HCT116 (cell line): ENCODE results near the gene KRT36. TPM values are rescaled to one million over a fixed set of nuclear protein-coding genes. Genes with fewer than 3 reads are reported as not detected.

Experiments used
- ATAC-seq: fragments of 200-7000 bp; cut with Tn5 transposase; 2 replicates; pipeline ENCODE4 v1.9.1; 2020; ENCODE audit warnings: mild to moderate bottlenecking, moderate library complexity
- BruUV-seq: library from RNA; stranded (reverse); fragments of 400-500 nt; replicated peaks from 2 replicates; lab custom pipeline; 2021; lab: Mats Ljungman, UMichigan
- CTCF ChIA-PET: fragments of 300-600 bp; sonication (Branson Sonifier 250); formaldehyde crosslinking; loops from one replicate; lab custom pipeline; 2021; ENCODE audit warnings: antibody characterized with exemption; lab: Charles Lee
- POLR2A ChIA-PET: fragments of 300-600, 350-600 bp; sonication (Branson Sonifier 250); formaldehyde crosslinking; loops from one replicate; lab custom pipeline; 2021; ENCODE audit warnings: antibody characterized with exemption; lab: Charles Lee
- RAD21 ChIA-PET, 2 experiments: fragments of 300-600 bp; sonication (Branson Sonifier 250); formaldehyde crosslinking; loops; one replicate each; lab custom pipeline; 2023; ENCODE audit warnings: low total read pairs in 2 of 2; ENCODE audit not compliant: uncharacterized antibody in 2 of 2, unreplicated experiment in 2 of 2, low non-redundant PET in 1 of 2; lab: Charles Lee
- DNase-seq: peaks from one replicate; pipeline ENCODE4 v3.0.0-alpha.2; 2010; ENCODE audit warnings: low read depth, low spot score
- H2AFZ ChIP-seq: fragments of 200-600 bp; shearing (Covaris generic), sonication (generic); 2 replicates; pipeline ENCODE4 v1.6.1; 2017; ENCODE audit warnings: low read depth, mixed run types, mixed read lengths, antibody characterized with exemption, low read length; ENCODE audit not compliant: poor library complexity, severe bottlenecking
- H3K27ac ChIP-seq: 2 replicates; pipeline ENCODE4 v1.5.1; 2012; ENCODE audit warnings: low read depth, low read length
- H3K27me3 ChIP-seq: fragments of 200-600 bp; sonication (generic); 2 replicates; pipeline ENCODE4 v1.6.1; 2016; ENCODE audit warnings: mixed run types, low read length, mixed read lengths; ENCODE audit not compliant: insufficient read depth
- H3K36me3 ChIP-seq, 2 experiments: fragments of 200-500 bp in 1 of 2; fragments of 200-600 bp in 1 of 2; sonication (Bioruptor generic) in 1 of 2; sonication (generic) in 1 of 2; 2 replicates each; pipeline versions ENCODE4 v1.5.1 to v1.6.1; 2014 to 2016; ENCODE audit warnings: low read length in 2 of 2, inconsistent platforms in 1 of 2, mixed read lengths in 1 of 2, mixed run types in 1 of 2; ENCODE audit not compliant: insufficient read depth in 2 of 2, control insufficient read depth in 1 of 2
- H3K4me1 ChIP-seq, 2 experiments: fragments of 200-600 bp in 1 of 2; sonication (generic) in 1 of 2; 2 replicates each; pipeline versions ENCODE4 v1.5.1 to v1.6.1; 2012 to 2017; ENCODE audit warnings: low read length in 2 of 2, inconsistent platforms in 1 of 2, mild to moderate bottlenecking in 1 of 2, mixed read lengths in 1 of 2, mixed run types in 1 of 2, moderate library complexity in 1 of 2; ENCODE audit not compliant: insufficient read depth in 2 of 2, control insufficient read depth in 1 of 2
- H3K4me2 ChIP-seq: fragments of 200-600 bp; sonication (generic); 2 replicates; pipeline ENCODE4 v1.6.1; 2017; ENCODE audit warnings: mixed run types, low read length, mixed read lengths
- H3K4me3 ChIP-seq, 2 experiments: fragments of 200-600 bp in 1 of 2; sonication (generic) in 1 of 2; replicated peaks in 1 of 2; 2 replicates each; pipeline ENCODE4 v1.5.1; 2011 to 2016; ENCODE audit warnings: low read length in 2 of 2, control low read depth in 1 of 2, low read depth in 1 of 2, mild to moderate bottlenecking in 1 of 2, mixed read lengths in 1 of 2, mixed run types in 1 of 2
- H3K79me2 ChIP-seq: fragments of 200-600 bp; sonication (generic); 2 replicates; pipeline ENCODE4 v1.6.1; 2017; ENCODE audit warnings: mild to moderate bottlenecking, mixed run types, low read length, moderate library complexity, mixed read lengths; ENCODE audit not compliant: insufficient read depth
- H3K9ac ChIP-seq: fragments of 200-600 bp; sonication (generic); 2 replicates; pipeline ENCODE4 v1.6.1; 2016; ENCODE audit warnings: low read length, mixed read lengths
- H3K9me2 ChIP-seq: fragments of 200-600 bp; sonication (generic), shearing (Covaris generic); 2 replicates; pipeline ENCODE4 v1.6.1; 2017; ENCODE audit warnings: mixed run types, mild to moderate bottlenecking, moderate library complexity; ENCODE audit not compliant: insufficient read depth
- H3K9me3 ChIP-seq, 2 experiments: fragments of 200-500 bp in 1 of 2; fragments of 200-600 bp in 1 of 2; sonication (Bioruptor generic) in 1 of 2; sonication (generic) in 1 of 2; 2 replicates each; pipeline ENCODE4 v1.6.1; 2014 to 2017; ENCODE audit warnings: low read length in 2 of 2, mixed read lengths in 2 of 2, inconsistent platforms in 1 of 2, low read depth in 1 of 2, mild to moderate bottlenecking in 1 of 2, mixed run types in 1 of 2, moderate library complexity in 1 of 2; ENCODE audit not compliant: control insufficient read depth in 1 of 2, insufficient read depth in 1 of 2
- H4K20me1 ChIP-seq: fragments of 200-600 bp; sonication (generic), shearing (Covaris generic); 2 replicates; pipeline ENCODE4 v1.6.1; 2017; ENCODE audit warnings: mixed run types, mild to moderate bottlenecking, moderate library complexity; ENCODE audit not compliant: insufficient read depth
- ATF3 ChIP-seq: IDR thresholded peaks from 2 replicates; pipeline ENCODE4 v1.6.1; 2012
- CTCF ChIP-seq, 3 experiments: fragments of 200-600 bp in 1 of 3; sonication (generic) in 1 of 3; IDR thresholded peaks in 2 of 3; conservative IDR thresholded peaks in 1 of 3; 2 replicates each; pipeline ENCODE4 v1.5.1; 2012 to 2017; ENCODE audit warnings: low read depth in 2 of 3, low read length in 2 of 3, antibody characterized with exemption in 1 of 3, borderline replicate concordance in 1 of 3, control low read depth in 1 of 3, mild to moderate bottlenecking in 1 of 3, mixed read lengths in 1 of 3, mixed run types in 1 of 3, moderate library complexity in 1 of 3; ENCODE audit not compliant: insufficient read depth in 1 of 3
- ELF1 ChIP-seq: IDR thresholded peaks from 2 replicates; pipeline ENCODE4 v1.6.1; 2012; ENCODE audit warnings: low read depth, borderline replicate concordance
- EZH2phosphoT487 ChIP-seq: fragments of 200-600 bp; IDR thresholded peaks from 2 replicates; pipeline ENCODE4 v1.6.1; 2018; ENCODE audit warnings: antibody characterized with exemption, borderline replicate concordance
- POLR2A ChIP-seq: IDR thresholded peaks from 2 replicates; pipeline ENCODE4 v1.7.0; 2011; ENCODE audit warnings: borderline replicate concordance; ENCODE audit not compliant: insufficient read depth, insufficient read length; ENCODE audit errors: extremely low read depth
- SIN3A ChIP-seq: IDR thresholded peaks from 2 replicates; pipeline ENCODE4 v1.6.1; 2012; ENCODE audit warnings: low read depth
- SP1 ChIP-seq: IDR thresholded peaks from 2 replicates; pipeline ENCODE4 v1.6.1; 2012; ENCODE audit warnings: low read depth
- ZBTB33 ChIP-seq: IDR thresholded peaks from 2 replicates; pipeline ENCODE4 v1.6.1; 2011; ENCODE audit warnings: mild to moderate bottlenecking, low read length, moderate library complexity; ENCODE audit not compliant: insufficient replicate concordance; ENCODE audit errors: extremely low read depth
- intact Hi-C: fragments of 100-400 bp; cut with micrococcal nuclease; formaldehyde crosslinking; loops from 2 replicates; pipeline ENCODE4 v1.10.0; 2022
- total RNA-seq: library from RNA; stranded (reverse); gene quantifications from one replicate; pipeline ENCODE4 v1.2.1, GENCODE V29; 2021; ENCODE audit not compliant: unreplicated experiment

The KRT36 gene
- total RNA-seq, 1 experiment from 2014 or later, result not detected

GRCh38 chr17:41510251-41511065 lies 20.7 kb upstream of the KRT36 start (continued):
- TF ChIP-seq CTCF (IDR thresholded peaks at IDR 0.05 in 2 of 3, conservative IDR thresholded peaks at IDR 0.05 in 1 of 3; ENCODE audit: borderline replicate concordance in 1 of 3, insufficient read depth in 1 of 3, low read depth in 2 of 3, low read length in 2 of 3), result no peak
- TF ChIP-seq, all 23 proteins: peak for 0

- Histone ChIP-seq H4K20me1 (no peaks in the 10 kb centered on the region), H3K79me2 (no peaks in the 10 kb centered on the region), H3K9me3 (no peaks in the 10 kb centered on the region), H3K4me2 (no peak overlapping the region), H3K9me2 (no peaks in the 10 kb centered on the region), H3K4me1 (peaks cover 13 to 51% of the 10 kb centered on the region in 2 experiments), H3K4me3 (no peak overlapping the region), H3K36me3 (no peaks in the 10 kb centered on the region), H3K27ac (no peak overlapping the region), H3K27me3 (no peaks in the 10 kb centered on the region), H2AFZ (no peak overlapping the region), H3K9ac (no peak overlapping the region)
- TF ChIP-seq CTCF (IDR thresholded peaks at IDR 0.05 in 2 of 3, conservative IDR thresholded peaks at IDR 0.05 in 1 of 3; ENCODE audit: borderline replicate concordance in 1 of 3, insufficient read depth in 1 of 3, low read depth in 2 of 3, low read length in 2 of 3), result no peak
- no peak for TF ChIP-seq ZBTB33
- no peak for TF ChIP-seq ATF3
- no peak for TF ChIP-seq SP1
- no peak for TF ChIP-seq ELF1
- TF ChIP-seq SIN3A, result no peak
- TF ChIP-seq EZH2phosphoT487, result no peak
- no peak for TF ChIP-seq POLR2A
- intact Hi-C loops, result no loop called here
- DNase-seq (no peak), ATAC-seq (no peak)
- ChIA-PET CTCF (interaction anchor here (1.0 kb wide), 1 partner anchor 42 kb away, joined by 4 read pairs; no protein-coding TSS in a partner anchor), RAD21 (no interaction called here), POLR2A (interaction anchor here (1.3 kb wide), 1 partner anchor 14 kb away, joined by 3 read pairs; no protein-coding TSS in a partner anchor)
- BruUV-seq, result no TSS peak
Observed at GRCh38 chr17:41507315-41507880, 17.7 kb upstream of the KRT36 start.
